ENCODE data around the gene KRTAP7-1.

KRTAP7-1 gene

GRCh38 chr21:30829659-30830058 lies at the start of gene KRTAP7-1:
Gene KRTAP7-1, minus strand, starts transcription at chr21:30829759. Its CDS starts 61 bp downstream, at chr21:30829698.
- no peak for DNase-seq (ENCODE audit: low spot score)

GRCh38 chr21:30874526-30874925 lies 45.0 kb upstream of the KRTAP7-1 start:
- DNase-seq (ENCODE audit: low spot score) = no peak

- DNase-seq (ENCODE audit: low spot score) = no peak
Measured at GRCh38 chr21:30847627-30848500, 18.3 kb upstream of the KRTAP7-1 start.

- no peak for DNase-seq (ENCODE audit: low spot score)
Measured at GRCh38 chr21:30842990-30843389, 13.4 kb upstream of the KRTAP7-1 start.

- DNase-seq (ENCODE audit: low spot score) = no peak
Measured at GRCh38 chr21:30839304-30839703, 9.7 kb upstream of the KRTAP7-1 start.

- DNase-seq (ENCODE audit: low spot score) = no peak
Measured at GRCh38 chr21:30838536-30838935, 9.0 kb upstream of the KRTAP7-1 start.

GRCh38 chr21:30831194-30831765 lies 1.7 kb upstream of the KRTAP7-1 start:
- DNase-seq (ENCODE audit: low spot score) = no peak

- no peak for DNase-seq (ENCODE audit: low spot score)
Measured at GRCh38 chr21:30818837-30819610, 10.5 kb downstream of the KRTAP7-1 start.

GRCh38 chr21:30813174-30813573 lies 16.4 kb downstream of the KRTAP7-1 start, which contains the start of gene KRTAP8-1:
Gene KRTAP8-1, minus strand, starts transcription at chr21:30813274. Its CDS starts 54 bp downstream, at chr21:30813220.
- no peak for DNase-seq (ENCODE audit: low spot score)

GRCh38 chr21:30800605-30801004 lies 29.0 kb downstream of the KRTAP7-1 start:
- DNase-seq (ENCODE audit: low spot score) = no peak

GRCh38 chr21:30793581-30794314 lies 35.8 kb downstream of the KRTAP7-1 start:
- DNase-seq (ENCODE audit: low spot score) = no peak

- no peak for DNase-seq (ENCODE audit: low spot score)
Measured at GRCh38 chr21:30779249-30779648, 50.3 kb downstream of the KRTAP7-1 start.

Data from putamen (tissue), 1 donor.